Neural cell (in vitro differentiated cells): ENCODE data around the gene PSD2.

Experiments
- CTCF ChIP-seq: fragments of 450-650 bp; IDR thresholded peaks from 2 replicates; pipeline ENCODE4 v1.5.1; 2014; ENCODE audit warnings: antibody characterized with exemption, mild to moderate bottlenecking, moderate library complexity; ENCODE audit not compliant: poor library complexity, severe bottlenecking
- EP300 ChIP-seq: fragments of 450-650 bp; conservative IDR thresholded peaks from 2 replicates; pipeline ENCODE4 v1.6.1; 2014; ENCODE audit warnings: antibody characterized with exemption, mild to moderate bottlenecking, moderate library complexity; ENCODE audit not compliant: poor library complexity, severe bottlenecking
- RAD21 ChIP-seq: fragments of 450-650 bp; conservative IDR thresholded peaks from 2 replicates; pipeline ENCODE4 v1.6.1; 2014; ENCODE audit warnings: antibody characterized with exemption, mild to moderate bottlenecking, moderate library complexity
- REST ChIP-seq: IDR thresholded peaks from 2 replicates; pipeline ENCODE4 v1.6.1; 2012; ENCODE audit warnings: borderline replicate concordance
- TAF1 ChIP-seq: IDR thresholded peaks from 2 replicates; pipeline ENCODE4 v1.6.1; 2012; ENCODE audit warnings: low read depth

GRCh38 chr5:139878093-139878492 lies 82.5 kb downstream of the PSD2 start:
- TF ChIP-seq RAD21: no peak
- no peak for TF ChIP-seq CTCF
- TF ChIP-seq EP300: no peak
- TF ChIP-seq REST: no peak
- TF ChIP-seq TAF1: no peak
